Measurements from ENCODE around the gene GABPB2. TPM values are rescaled to one million over a fixed set of nuclear protein-coding genes. Genes with fewer than 3 reads are reported as not detected.

The GABPB2 gene
- total and polyA plus RNA-seq, 2 experiments from 2014 or later, result 1.1 to 2.6 TPM

- no peak for TF ChIP-seq ZNF462 (CRISPR knock-in tag; IDR thresholded peaks at IDR 0.05)
Measured at GRCh38 chr1:151037032-151037431, 33.5 kb upstream of the GABPB2 start (continued).

- Histone ChIP-seq H3F3A (replicated peaks; ENCODE audit: low read depth) (no peaks in the 10 kb centered on the region), H3K4me3 (no peak overlapping the region), H3K79me2 (replicated peaks; ENCODE audit: insufficient read depth) (no peaks in the 10 kb centered on the region), H3K4me1 (ENCODE audit: insufficient read depth) (peaks cover 19% of the 10 kb centered on the region), H3K27ac (ENCODE audit: low read depth) (no peak overlapping the region), H3K4me2 (0 out of 2 replicates have a peak overlapping the region, but pooled peaks have one; percentile 12), H3K36me3 (ENCODE audit: insufficient read depth) (no peaks in the 10 kb centered on the region), H2AFZ (no peak overlapping the region), H3K27me3 (ENCODE audit: insufficient read depth) (no peaks in the 10 kb centered on the region), H3K9me2 (ENCODE audit: insufficient read depth) (no peaks in the 10 kb centered on the region), H4K20me1 (replicated peaks; ENCODE audit: insufficient read depth) (no peaks in the 10 kb centered on the region; the same call in 1 of the 2 replicates)
- H3K4me1 Mint-ChIP-seq, result peaks cover 23% of the 10 kb centered on the region
- peaks cover 2% of the 10 kb centered on the region for H3K27me3 Mint-ChIP-seq (ENCODE audit: insufficient read depth, low read depth, poor library complexity)
- no peak overlapping the region for H3K4me3 Mint-ChIP-seq
- H3K9me3 Mint-ChIP-seq, result no peaks in the 10 kb centered on the region
- peaks cover 7% of the 10 kb centered on the region for H3K36me3 Mint-ChIP-seq (ENCODE audit: low read depth)
- no peak overlapping the region for H3K27ac Mint-ChIP-seq
- DNase-seq (ENCODE audit: low spot score) (no peak), ATAC-seq (no peak)
- no peak for TF ChIP-seq JUNB (IDR thresholded peaks at IDR 0.05; ENCODE audit: unreplicated experiment)
- TF ChIP-seq STAT1 (IDR thresholded peaks at IDR 0.05; ENCODE audit: unreplicated experiment), result no peak
- no peak for TF ChIP-seq ETS1 (IDR thresholded peaks at IDR 0.05)
- no peak for TF ChIP-seq NANOG (IDR thresholded peaks at IDR 0.05; ENCODE audit: borderline replicate concordance)
- TF ChIP-seq EZH2 (IDR thresholded peaks at IDR 0.05; ENCODE audit: low read depth, unreplicated experiment), result no peak
- no peak for TF ChIP-seq EZH2phosphoT487 (IDR thresholded peaks at IDR 0.05; ENCODE audit: unreplicated experiment)
- TF ChIP-seq, protein P1, sequence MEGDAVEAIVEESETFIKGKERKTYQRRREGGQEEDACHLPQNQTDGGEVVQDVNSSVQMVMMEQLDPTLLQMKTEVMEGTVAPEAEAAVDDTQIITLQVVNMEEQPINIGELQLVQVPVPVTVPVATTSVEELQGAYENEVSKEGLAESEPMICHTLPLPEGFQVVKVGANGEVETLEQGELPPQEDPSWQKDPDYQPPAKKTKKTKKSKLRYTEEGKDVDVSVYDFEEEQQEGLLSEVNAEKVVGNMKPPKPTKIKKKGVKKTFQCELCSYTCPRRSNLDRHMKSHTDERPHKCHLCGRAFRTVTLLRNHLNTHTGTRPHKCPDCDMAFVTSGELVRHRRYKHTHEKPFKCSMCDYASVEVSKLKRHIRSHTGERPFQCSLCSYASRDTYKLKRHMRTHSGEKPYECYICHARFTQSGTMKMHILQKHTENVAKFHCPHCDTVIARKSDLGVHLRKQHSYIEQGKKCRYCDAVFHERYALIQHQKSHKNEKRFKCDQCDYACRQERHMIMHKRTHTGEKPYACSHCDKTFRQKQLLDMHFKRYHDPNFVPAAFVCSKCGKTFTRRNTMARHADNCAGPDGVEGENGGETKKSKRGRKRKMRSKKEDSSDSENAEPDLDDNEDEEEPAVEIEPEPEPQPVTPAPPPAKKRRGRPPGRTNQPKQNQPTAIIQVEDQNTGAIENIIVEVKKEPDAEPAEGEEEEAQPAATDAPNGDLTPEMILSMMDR (conservative IDR thresholded peaks at IDR 0.05; ENCODE audit: low read depth in 2 of 2), result no peak
- no peak for TF ChIP-seq ZNF114 (CRISPR knock-in tag; IDR thresholded peaks at IDR 0.05)
- no peak for TF ChIP-seq POLR2AphosphoS5 (IDR thresholded peaks at IDR 0.05; ENCODE audit: low read depth)
Measured at GRCh38 chr1:151039521-151039920, 31.0 kb upstream of the GABPB2 start.

Measured in GM23338 (cell line).